Prostate gland (tissue), 2 donors: ENCODE data around the gene SSBP3. TPM values are rescaled to one million over a fixed set of nuclear protein-coding genes. Genes with fewer than 3 reads are reported as not detected.
"Not testable (repeated sequence)": the region's sequence is repeated elsewhere in the genome, so short reads cannot be mapped to it uniquely, and the experiment has no call there.

Experiments
- DNase-seq: peaks from one replicate; pipeline ENCODE4 v3.0.0-alpha.2; 2019; ENCODE audit warnings: low spot score
- H3K27ac ChIP-seq, 2 donors: fragments of 200-600 bp; sonication (generic); 2 replicates each; pipeline ENCODE4 v1.5.1; 2017 to 2019
- H3K27me3 ChIP-seq: fragments of 200-600 bp; sonication (generic); replicated peaks from 2 replicates; pipeline ENCODE4 v1.5.1; 2019; ENCODE audit not compliant: insufficient read depth
- H3K36me3 ChIP-seq, 2 donors: fragments of 200-600 bp; sonication (generic); 1 replicate in 1 of 2; 2 replicates in 1 of 2; pipeline versions ENCODE4 v1.5.1 to v1.8.1; 2017 to 2019
- H3K4me1 ChIP-seq: fragments of 200-600 bp; sonication (generic); replicated peaks from 2 replicates; pipeline ENCODE4 v1.5.1; 2019
- H3K4me3 ChIP-seq, 2 donors: fragments of 200-600 bp; sonication (generic); 2 replicates each; pipeline ENCODE4 v1.5.1; 2017 to 2019
- H3K9me3 ChIP-seq: fragments of 200-600 bp; sonication (generic); 2 replicates; pipeline ENCODE4 v1.5.1; 2017
- POLR2A ChIP-seq: fragments of 450-650 bp; IDR thresholded peaks from one replicate; pipeline ENCODE4 v1.6.1; 2016; ENCODE audit warnings: antibody characterized with exemption, mild to moderate bottlenecking
- POLR2AphosphoS5 ChIP-seq: sonication (generic); formaldehyde crosslinking; IDR thresholded peaks from one replicate; pipeline ENCODE4 v1.6.1; 2017; ENCODE audit warnings: antibody characterized with exemption
- WGBS: methylation state at CpG from one replicate; pipeline ENCODE4 v1.1.5; 2018; 5-methylcytosine and 5-hydroxymethylcytosine counted together
- intact Hi-C: fragments of 100-400 bp; cut with DNase I; formaldehyde crosslinking; loops from one replicate; pipeline ENCODE4 v1.14.2; 2022
- total RNA-seq, 2 donors: library from RNA; depleted of rRNA; stranded (reverse); fragments of >200 nt; gene quantifications; one replicate each; pipeline ENCODE4 v1.1.0, GENCODE V29; 2016
- TF ChIP-seq, protein P1 (sequence below), 4 experiments: fragments of 200-600 bp in 2 of 4; fragments of 450-650 bp in 2 of 4; sonication (generic) in 2 of 4; IDR thresholded peaks; 1 replicate in 3 of 4; 2 replicates in 1 of 4; pipeline ENCODE4 v1.5.1; 2016 to 2019; ENCODE audit warnings: antibody characterized with exemption in 4 of 4, mild to moderate bottlenecking in 2 of 4, moderate library complexity in 2 of 4

SSBP3 gene
- total RNA-seq, 2 donors from 2014 or later: 45.0 to 94.4 TPM

DNA sequence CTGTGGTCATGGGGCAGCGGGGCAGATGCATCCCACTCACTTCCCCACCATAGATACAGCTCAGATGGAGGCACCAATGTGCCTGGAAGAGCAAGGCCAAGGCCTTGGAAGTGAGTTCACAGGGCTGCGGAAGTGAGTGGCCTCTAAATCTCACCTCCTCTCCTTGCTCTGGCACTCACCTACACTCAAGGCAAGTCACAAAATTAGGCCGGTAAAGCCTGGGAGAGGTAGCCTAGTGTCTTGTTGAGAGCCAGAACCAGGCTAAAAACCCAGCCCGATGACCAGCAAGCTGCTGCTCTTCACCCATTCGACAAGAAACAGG lies 57.5 kb downstream of the SSBP3 start:
- Histone ChIP-seq H3K27me3 (no peaks in the 10 kb centered on the region), H3K27ac (peak overlapping the region; percentile 25 to 33), H3K4me3 (no peak overlapping the region), H3K9me3 (no peaks in the 10 kb centered on the region), H3K36me3 (no peaks in the 10 kb centered on the region), H3K4me1 (peaks cover 16% of the 10 kb centered on the region)
- no peak for TF ChIP-seq POLR2A
- TF ChIP-seq, protein P1, sequence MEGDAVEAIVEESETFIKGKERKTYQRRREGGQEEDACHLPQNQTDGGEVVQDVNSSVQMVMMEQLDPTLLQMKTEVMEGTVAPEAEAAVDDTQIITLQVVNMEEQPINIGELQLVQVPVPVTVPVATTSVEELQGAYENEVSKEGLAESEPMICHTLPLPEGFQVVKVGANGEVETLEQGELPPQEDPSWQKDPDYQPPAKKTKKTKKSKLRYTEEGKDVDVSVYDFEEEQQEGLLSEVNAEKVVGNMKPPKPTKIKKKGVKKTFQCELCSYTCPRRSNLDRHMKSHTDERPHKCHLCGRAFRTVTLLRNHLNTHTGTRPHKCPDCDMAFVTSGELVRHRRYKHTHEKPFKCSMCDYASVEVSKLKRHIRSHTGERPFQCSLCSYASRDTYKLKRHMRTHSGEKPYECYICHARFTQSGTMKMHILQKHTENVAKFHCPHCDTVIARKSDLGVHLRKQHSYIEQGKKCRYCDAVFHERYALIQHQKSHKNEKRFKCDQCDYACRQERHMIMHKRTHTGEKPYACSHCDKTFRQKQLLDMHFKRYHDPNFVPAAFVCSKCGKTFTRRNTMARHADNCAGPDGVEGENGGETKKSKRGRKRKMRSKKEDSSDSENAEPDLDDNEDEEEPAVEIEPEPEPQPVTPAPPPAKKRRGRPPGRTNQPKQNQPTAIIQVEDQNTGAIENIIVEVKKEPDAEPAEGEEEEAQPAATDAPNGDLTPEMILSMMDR (IDR thresholded peaks at IDR 0.05): no peak
- TF ChIP-seq POLR2AphosphoS5: no peak
- WGBS: 72% methylated on average over 5 of the region's 5 CpGs
- intact Hi-C loops: no loop called here
- no peak for DNase-seq

DNA sequence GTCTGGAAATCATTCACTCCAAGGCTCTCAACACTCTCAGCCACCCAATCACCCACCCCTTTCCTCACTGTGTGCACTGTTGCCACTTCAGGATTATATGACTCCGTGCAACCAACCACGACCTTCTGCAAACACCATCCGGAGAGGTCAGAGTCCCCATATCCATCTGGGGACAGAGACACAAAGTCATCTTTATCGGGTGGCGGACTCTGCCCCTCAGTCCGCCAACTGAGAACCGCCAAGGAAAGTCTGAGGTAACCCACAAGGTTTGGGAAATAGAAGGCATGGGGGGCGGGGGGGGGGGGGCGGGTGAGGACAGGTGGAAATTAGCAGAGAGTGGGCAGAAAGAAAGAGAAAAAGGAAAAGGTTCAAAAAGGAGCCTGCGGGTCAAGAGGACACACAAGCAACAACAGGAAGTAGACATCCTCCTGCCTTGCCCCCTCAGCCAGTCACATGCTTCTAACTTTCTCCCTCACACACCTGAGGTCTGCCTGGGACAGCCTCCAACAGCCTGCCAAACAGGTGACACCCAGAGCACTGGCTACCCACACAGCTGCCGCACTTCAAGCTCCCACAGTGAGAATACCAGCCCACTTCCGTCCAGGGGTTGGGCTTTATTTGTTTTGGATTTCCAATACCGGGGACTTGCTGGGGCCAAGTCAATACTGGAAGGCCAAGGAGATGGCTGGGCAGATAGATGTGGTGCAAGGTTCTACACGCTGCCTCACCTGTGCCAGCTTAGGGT lies 58.1 kb downstream of the SSBP3 start:
- intact Hi-C loops: no loop called here
- H3K27me3 ChIP-seq: no peaks in the 10 kb centered on the region
- TF ChIP-seq, protein P1 (IDR thresholded peaks at IDR 0.05): no peak
- TF ChIP-seq POLR2AphosphoS5 (no peak), POLR2A (no peak)
- H3K36me3 ChIP-seq: no peaks in the 10 kb centered on the region
- 61% methylated on average over 13 of the region's 14 CpGs for WGBS
- H3K4me1 ChIP-seq: peaks cover 16% of the 10 kb centered on the region
- peak; percentile 63 for DNase-seq
- no peak overlapping the region for H3K4me3 ChIP-seq
- peak overlapping the region; percentile 25 to 33 for H3K27ac ChIP-seq
- no peaks in the 10 kb centered on the region for H3K9me3 ChIP-seq

DNA sequence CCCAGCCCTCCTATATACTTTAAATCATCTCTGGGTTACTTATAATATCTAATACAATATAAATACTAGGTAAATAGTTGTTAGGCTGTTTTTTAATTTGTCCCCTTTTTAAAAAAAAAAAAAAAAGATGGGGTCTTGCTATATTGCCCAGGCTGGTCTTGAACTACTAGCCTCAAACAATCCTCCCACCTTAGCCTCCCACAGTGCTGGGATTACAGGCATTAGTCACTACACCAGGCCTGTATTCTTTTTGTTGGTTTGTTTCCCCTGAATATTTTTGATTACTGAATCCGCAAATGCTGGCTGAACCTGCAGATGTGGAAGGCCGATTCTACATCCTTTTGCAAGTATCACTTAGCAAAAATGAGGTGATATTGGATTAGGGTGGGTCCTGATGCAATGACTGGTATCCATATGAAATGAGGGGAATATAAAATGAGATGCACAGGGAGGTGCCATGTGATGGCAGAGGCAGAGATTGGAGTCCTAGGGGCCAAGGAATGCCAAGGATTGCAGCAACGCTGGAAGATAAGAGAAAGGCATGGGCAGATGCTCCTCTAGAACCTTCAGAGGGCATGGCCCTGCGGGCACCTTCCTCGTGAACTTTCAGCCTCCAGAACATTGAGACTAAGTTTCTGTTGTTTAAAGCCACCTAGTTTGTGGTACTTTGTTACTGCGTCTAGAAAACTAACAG lies 58.8 kb downstream of the SSBP3 start:
- 91% methylated on average over 6 of the region's 6 CpGs for WGBS
- Histone ChIP-seq H3K4me3 (no peak overlapping the region), H3K4me1 (peaks cover 16% of the 10 kb centered on the region), H3K9me3 (no peaks in the 10 kb centered on the region), H3K27me3 (no peaks in the 10 kb centered on the region), H3K36me3 (no peaks in the 10 kb centered on the region), H3K27ac (peak overlapping the region in 1 of 2 donors; percentile 33)
- intact Hi-C loops: no loop called here
- no peak for TF ChIP-seq POLR2AphosphoS5
- TF ChIP-seq, protein P1 (IDR thresholded peaks at IDR 0.05): no peak
- no peak for TF ChIP-seq POLR2A
- DNase-seq: no peak

DNA sequence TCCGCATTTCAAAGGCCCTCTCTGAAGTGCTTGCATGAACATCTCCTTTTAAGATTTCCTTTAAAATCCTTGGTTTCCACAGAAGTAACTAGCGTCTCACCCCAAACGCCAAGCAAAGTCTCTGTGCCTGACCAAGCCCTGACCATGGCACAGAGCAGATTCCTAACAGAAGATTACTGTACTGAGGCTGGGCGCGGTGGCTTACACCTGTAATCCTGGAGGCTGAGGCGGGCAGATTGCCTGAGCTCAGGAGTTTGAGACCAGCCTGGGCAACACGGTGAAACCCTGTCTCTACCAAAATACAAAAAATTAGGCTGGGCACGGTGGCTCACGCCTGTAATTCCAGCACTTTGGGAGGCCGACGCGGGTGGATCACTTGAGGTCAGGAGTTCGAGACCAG lies 60.6 kb downstream of the SSBP3 start:
- intact Hi-C loops, DNase-seq, H3K4me3 ChIP-seq, H3K27me3 ChIP-seq, H3K36me3 ChIP-seq, H3K9me3 ChIP-seq: not testable (repeated sequence)
- 81% methylated on average over 13 of the region's 13 CpGs for WGBS
- Histone ChIP-seq H3K27ac (peak overlapping the region; percentile 73 to 80), H3K4me1 (peaks cover 20% of the 10 kb centered on the region)

DNA sequence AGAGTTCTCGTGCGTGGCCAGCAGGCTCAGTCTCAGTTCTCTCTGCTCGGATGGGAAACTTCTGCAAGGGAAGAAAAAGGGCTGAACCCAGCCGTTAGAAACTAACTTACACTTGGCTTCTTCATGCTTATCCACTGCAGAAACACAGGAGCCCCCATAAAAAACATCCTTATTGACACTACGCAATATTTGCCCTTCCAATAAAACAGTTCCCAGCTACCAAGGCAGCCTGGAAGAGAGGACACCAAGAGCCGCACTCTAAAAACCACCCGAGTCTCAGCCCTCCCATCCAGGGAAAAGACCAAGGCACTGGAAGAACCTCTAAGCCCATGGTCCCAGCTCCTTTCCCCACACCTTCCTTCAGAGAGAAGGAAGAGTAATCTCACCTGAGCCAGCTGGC lies 61.1 kb downstream of the SSBP3 start:
- intact Hi-C loops: no loop called here
- WGBS: 63% methylated on average over 7 of the region's 7 CpGs
- H3K27me3 ChIP-seq: no peaks in the 10 kb centered on the region
- no peak overlapping the region for H3K4me3 ChIP-seq
- peaks cover 20% of the 10 kb centered on the region for H3K4me1 ChIP-seq
- no peaks in the 10 kb centered on the region for H3K36me3 ChIP-seq
- peak; percentile 72 for TF ChIP-seq POLR2AphosphoS5
- TF ChIP-seq, protein P1 (IDR thresholded peaks at IDR 0.05): no peak
- H3K27ac ChIP-seq: peak overlapping the region; percentile 73 to 80
- H3K9me3 ChIP-seq: no peaks in the 10 kb centered on the region
- peak; percentile 58 for DNase-seq
